Measurements from ENCODE around the gene POLR1G.

- TF ChIP-seq CTCF (IDR thresholded peaks at IDR 0.05), result no peak
- peak in 2 of 3 donors; percentile 54 to 60 for TF ChIP-seq POLR2AphosphoS5 (IDR thresholded peaks at IDR 0.05)
- no peak for TF ChIP-seq POLR2A (IDR thresholded peaks at IDR 0.05)
Observed at GRCh38 chr19:45404557-45405434, 1.6 kb upstream of the POLR1G start, which contains the start of gene PPP1R13L.

All from stomach (tissue), 4 donors.